Tibial nerve (tissue), 4 donors: ENCODE measurements around the gene OR10V1.

Experiments used
- EP300 ChIP-seq, 2 donors: sonication (generic); formaldehyde crosslinking; IDR thresholded peaks; one replicate each; pipeline ENCODE4 v1.6.1; 2017; ENCODE audit warnings: antibody characterized with exemption in 2 of 2, mild to moderate bottlenecking in 1 of 2
- TF ChIP-seq, protein P1 (sequence below), 5 experiments: fragments of 200-600 bp in 3 of 5; fragments of 450-650 bp in 2 of 5; sonication (generic) in 3 of 5; IDR thresholded peaks; one replicate each; pipeline ENCODE4 v1.5.1; 2016 to 2019; ENCODE audit warnings: antibody characterized with exemption in 5 of 5, mild to moderate bottlenecking in 3 of 5, moderate library complexity in 2 of 5

- TF ChIP-seq, protein P1, sequence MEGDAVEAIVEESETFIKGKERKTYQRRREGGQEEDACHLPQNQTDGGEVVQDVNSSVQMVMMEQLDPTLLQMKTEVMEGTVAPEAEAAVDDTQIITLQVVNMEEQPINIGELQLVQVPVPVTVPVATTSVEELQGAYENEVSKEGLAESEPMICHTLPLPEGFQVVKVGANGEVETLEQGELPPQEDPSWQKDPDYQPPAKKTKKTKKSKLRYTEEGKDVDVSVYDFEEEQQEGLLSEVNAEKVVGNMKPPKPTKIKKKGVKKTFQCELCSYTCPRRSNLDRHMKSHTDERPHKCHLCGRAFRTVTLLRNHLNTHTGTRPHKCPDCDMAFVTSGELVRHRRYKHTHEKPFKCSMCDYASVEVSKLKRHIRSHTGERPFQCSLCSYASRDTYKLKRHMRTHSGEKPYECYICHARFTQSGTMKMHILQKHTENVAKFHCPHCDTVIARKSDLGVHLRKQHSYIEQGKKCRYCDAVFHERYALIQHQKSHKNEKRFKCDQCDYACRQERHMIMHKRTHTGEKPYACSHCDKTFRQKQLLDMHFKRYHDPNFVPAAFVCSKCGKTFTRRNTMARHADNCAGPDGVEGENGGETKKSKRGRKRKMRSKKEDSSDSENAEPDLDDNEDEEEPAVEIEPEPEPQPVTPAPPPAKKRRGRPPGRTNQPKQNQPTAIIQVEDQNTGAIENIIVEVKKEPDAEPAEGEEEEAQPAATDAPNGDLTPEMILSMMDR (IDR thresholded peaks at IDR 0.05): no peak
- TF ChIP-seq EP300 (IDR thresholded peaks at IDR 0.05): no peak
Measured at GRCh38 chr11:59760771-59761170, 47.1 kb upstream of the OR10V1 start.
